Esophagus squamous epithelium (tissue), 5 donors: ENCODE data around the gene SEPTIN5. TPM values are rescaled to one million over a fixed set of nuclear protein-coding genes. Genes with fewer than 3 reads are reported as not detected.

Source experiments
- DNase-seq: peaks from one replicate; lab custom pipeline; 2025; lab: John Stamatoyannopoulos, UW
- H3K27ac ChIP-seq, 4 donors: fragments of 200-600 bp; sonication (generic); one replicate each; pipeline ENCODE4 v1.5.1; 2016 to 2019; ENCODE audit warnings: mild to moderate bottlenecking in 1 of 4
- H3K27me3 ChIP-seq, 4 donors: fragments of 200-600 bp; sonication (generic); 1 replicate in 3 of 4; 2 replicates in 1 of 4; pipeline versions ENCODE4 v1.5.1 to v1.6.0; 2017 to 2021; ENCODE audit warnings: antibody characterized with exemption in 1 of 4
- H3K36me3 ChIP-seq, 3 donors: fragments of 200-600 bp; sonication (generic); one replicate each; pipeline ENCODE4 v1.5.1; 2016 to 2019
- H3K4me1 ChIP-seq, 3 donors: fragments of 200-600 bp; sonication (generic); one replicate each; pipeline ENCODE4 v1.5.1; 2017 to 2019
- H3K4me3 ChIP-seq, 4 donors: fragments of 200-600 bp; sonication (generic); 1 replicate in 3 of 4; 2 replicates in 1 of 4; pipeline ENCODE4 v1.5.1; 2016 to 2019; ENCODE audit warnings: mild to moderate bottlenecking in 2 of 4, moderate library complexity in 1 of 4
- H3K9me3 ChIP-seq, 3 donors: fragments of 200-600 bp; sonication (generic); one replicate each; pipeline ENCODE4 v1.5.1; 2016 to 2019
- CTCF ChIP-seq, 6 experiments: fragments of 450-650 bp in 4 of 6; fragments of 200-600 bp in 2 of 6; sonication (generic) in 2 of 6; IDR thresholded peaks; one replicate each; pipeline ENCODE4 v1.5.1; 2016 to 2019; ENCODE audit warnings: antibody characterized with exemption in 6 of 6, mild to moderate bottlenecking in 4 of 6, moderate library complexity in 4 of 6
- POLR2A ChIP-seq, 4 donors: fragments of 450-650 bp; IDR thresholded peaks; one replicate each; pipeline ENCODE4 v1.6.1; 2017; ENCODE audit warnings: antibody characterized with exemption in 4 of 4, mild to moderate bottlenecking in 4 of 4, moderate library complexity in 3 of 4
- WGBS, 2 donors: methylation state at CpG; one replicate each; pipeline ENCODE4 v1.1.5; 2018; 5-methylcytosine and 5-hydroxymethylcytosine counted together
- intact Hi-C: fragments of 100-400 bp; cut with DNase I; formaldehyde crosslinking; loops from one replicate; pipeline ENCODE4 v1.15.0; 2022
- total RNA-seq, 4 donors: library from RNA; depleted of rRNA; stranded (reverse); fragments of >200 nt; gene quantifications; one replicate each; pipeline ENCODE4 v1.1.0, GENCODE V29; 2016
- donor health status: DM: yes; HTN: yes; CAD: no.

The SEPTIN5 gene
- total RNA-seq, 4 donors from 2014 or later, result 19.8 to 69.7 (median 36.3) TPM

GRCh38 chr22:19667872-19668740 is 46.2 kb upstream of the SEPTIN5 start:
- Histone ChIP-seq H3K4me1 (peaks cover 6 to 30% (median 7%) of the 10 kb centered on the region in 3 donors), H3K4me3 (no peak overlapping the region), H3K27me3 (peaks cover 0 to 8% (median 0%) of the 10 kb centered on the region in 4 donors), H3K27ac (no peak overlapping the region), H3K36me3 (no peaks in the 10 kb centered on the region), H3K9me3 (no peaks in the 10 kb centered on the region)
- no peak for DNase-seq
- WGBS, 2 donors, result 75 to 84% methylated on average over 7 to 16 of the region's 19 CpGs
- no peak for TF ChIP-seq POLR2A (IDR thresholded peaks at IDR 0.05)
- no peak for TF ChIP-seq CTCF (IDR thresholded peaks at IDR 0.05)
- intact Hi-C loops, result no loop called here

GRCh38 chr22:19668748-19669147 is 45.6 kb upstream of the SEPTIN5 start:
- 90 to 93% methylated on average over 3 to 10 of the region's 10 CpGs for WGBS, 2 donors
- intact Hi-C loops, result no loop called here
- Histone ChIP-seq H3K4me1 (peaks cover 1 to 24% (median 2%) of the 10 kb centered on the region in 3 donors), H3K36me3 (no peaks in the 10 kb centered on the region), H3K4me3 (no peak overlapping the region), H3K9me3 (no peaks in the 10 kb centered on the region), H3K27me3 (peaks cover 0 to 8% (median 0%) of the 10 kb centered on the region in 4 donors), H3K27ac (no peak overlapping the region)
- DNase-seq, result no peak
- TF ChIP-seq CTCF (IDR thresholded peaks at IDR 0.05) (no peak), POLR2A (IDR thresholded peaks at IDR 0.05) (no peak)

- no peak overlapping the region for H3K27ac ChIP-seq
- H3K36me3 ChIP-seq, result no peaks in the 10 kb centered on the region
- H3K4me1 ChIP-seq, result peaks cover 0 to 16% (median 0%) of the 10 kb centered on the region in 3 donors
- intact Hi-C loops, result no loop called here
- no peak for DNase-seq
- H3K9me3 ChIP-seq, result no peaks in the 10 kb centered on the region
- TF ChIP-seq POLR2A (IDR thresholded peaks at IDR 0.05) (no peak), CTCF (IDR thresholded peaks at IDR 0.05) (no peak)
- no peak overlapping the region for H3K4me3 ChIP-seq
- WGBS, 2 donors, result 57 to 71% methylated on average over 4 of the region's 4 CpGs
- peaks cover 0 to 8% (median 0%) of the 10 kb centered on the region in 4 donors for H3K27me3 ChIP-seq
Measured at GRCh38 chr22:19669570-19669969, 44.7 kb upstream of the SEPTIN5 start.

GRCh38 chr22:19671316-19671715 is 43.0 kb upstream of the SEPTIN5 start:
- Histone ChIP-seq H3K36me3 (no peaks in the 10 kb centered on the region), H3K4me3 (no peak overlapping the region), H3K27me3 (peaks cover 0 to 17% (median 0%) of the 10 kb centered on the region in 4 donors), H3K9me3 (no peaks in the 10 kb centered on the region), H3K27ac (no peak overlapping the region), H3K4me1 (peaks cover 0 to 3% (median 0%) of the 10 kb centered on the region in 3 donors)
- DNase-seq, result no peak
- TF ChIP-seq CTCF (IDR thresholded peaks at IDR 0.05), result no peak
- no peak for TF ChIP-seq POLR2A (IDR thresholded peaks at IDR 0.05)
- 67 to 94% methylated on average over 3 of the region's 3 CpGs for WGBS, 2 donors
- intact Hi-C loops, result no loop called here

- H3K27me3 ChIP-seq, result peaks cover 0 to 10% (median 0%) of the 10 kb centered on the region in 4 donors
- H3K27ac ChIP-seq, result no peak overlapping the region
- H3K4me3 ChIP-seq, result no peak overlapping the region
- no peak for DNase-seq
- no peak for TF ChIP-seq POLR2A (IDR thresholded peaks at IDR 0.05)
- TF ChIP-seq CTCF (IDR thresholded peaks at IDR 0.05), result no peak
- H3K36me3 ChIP-seq, result no peaks in the 10 kb centered on the region
- intact Hi-C loops, result no loop called here
- WGBS, 2 donors, result 87 to 95% methylated on average over 8 to 9 of the region's 9 CpGs
- no peaks in the 10 kb centered on the region for H3K4me1 ChIP-seq
- H3K9me3 ChIP-seq, result no peaks in the 10 kb centered on the region
Measured at GRCh38 chr22:19672054-19672776, 42.1 kb upstream of the SEPTIN5 start.
